ENCODE results near the gene C20orf202.

C20orf202 gene

DNA sequence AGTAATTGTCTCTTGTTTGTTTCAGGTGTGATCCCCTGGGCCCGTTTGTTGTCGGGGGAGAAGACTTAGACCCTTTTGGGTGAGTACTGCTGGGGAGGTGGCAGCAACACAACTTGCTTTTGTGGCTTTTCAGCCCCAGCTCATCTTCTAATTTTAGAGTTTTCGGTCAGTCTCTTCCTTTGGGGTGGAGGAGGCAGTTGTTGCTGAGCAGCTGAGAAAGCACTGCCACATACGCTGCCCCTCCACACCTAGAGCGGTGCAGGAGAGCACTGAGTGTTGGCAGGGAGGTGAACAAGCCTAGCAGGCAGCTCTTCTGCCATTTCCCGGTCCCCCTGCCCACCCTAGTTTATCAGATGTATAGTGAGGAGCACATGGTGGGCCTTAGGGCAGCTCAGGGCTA is 40.1 kb upstream of the C20orf202 start:
- Histone ChIP-seq H3K4me2 (ENCODE audit: low read length) (no peak overlapping the region), H3K9ac (ENCODE audit: low read length) (no peak overlapping the region), H3K9me2 (ENCODE audit: low read depth, low read length) (no peaks in the 10 kb centered on the region), H3F3A (ENCODE audit: insufficient read depth, low read length) (no peaks in the 10 kb centered on the region), H4K20me1 (ENCODE audit: insufficient read depth, low read length) (no peaks in the 10 kb centered on the region), H3K4me3 (ENCODE audit: low read depth, low read length, poor library complexity, severe bottlenecking) (no peak overlapping the region), H3K27ac (ENCODE audit: low read depth, low read length, poor library complexity, severe bottlenecking) (no peak overlapping the region), H3K4me1 (ENCODE audit: insufficient read depth, low read length, severe bottlenecking) (peaks cover 9% of the 10 kb centered on the region), H3K79me2 (ENCODE audit: insufficient read depth, low read length) (no peaks in the 10 kb centered on the region), H3K9me3 (ENCODE audit: low read length) (no peaks in the 10 kb centered on the region), H3K27me3 (ENCODE audit: insufficient read depth, low read length) (no peaks in the 10 kb centered on the region), H3K36me3 (ENCODE audit: insufficient read depth, low read length) (peaks cover 78% of the 10 kb centered on the region), H2AFZ (ENCODE audit: low read length) (no peak overlapping the region)
- TF ChIP-seq, protein P1, sequence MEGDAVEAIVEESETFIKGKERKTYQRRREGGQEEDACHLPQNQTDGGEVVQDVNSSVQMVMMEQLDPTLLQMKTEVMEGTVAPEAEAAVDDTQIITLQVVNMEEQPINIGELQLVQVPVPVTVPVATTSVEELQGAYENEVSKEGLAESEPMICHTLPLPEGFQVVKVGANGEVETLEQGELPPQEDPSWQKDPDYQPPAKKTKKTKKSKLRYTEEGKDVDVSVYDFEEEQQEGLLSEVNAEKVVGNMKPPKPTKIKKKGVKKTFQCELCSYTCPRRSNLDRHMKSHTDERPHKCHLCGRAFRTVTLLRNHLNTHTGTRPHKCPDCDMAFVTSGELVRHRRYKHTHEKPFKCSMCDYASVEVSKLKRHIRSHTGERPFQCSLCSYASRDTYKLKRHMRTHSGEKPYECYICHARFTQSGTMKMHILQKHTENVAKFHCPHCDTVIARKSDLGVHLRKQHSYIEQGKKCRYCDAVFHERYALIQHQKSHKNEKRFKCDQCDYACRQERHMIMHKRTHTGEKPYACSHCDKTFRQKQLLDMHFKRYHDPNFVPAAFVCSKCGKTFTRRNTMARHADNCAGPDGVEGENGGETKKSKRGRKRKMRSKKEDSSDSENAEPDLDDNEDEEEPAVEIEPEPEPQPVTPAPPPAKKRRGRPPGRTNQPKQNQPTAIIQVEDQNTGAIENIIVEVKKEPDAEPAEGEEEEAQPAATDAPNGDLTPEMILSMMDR (IDR thresholded peaks at IDR 0.05; ENCODE audit: low read length) = no peak
- TF ChIP-seq EZH2 (IDR thresholded peaks at IDR 0.05; ENCODE audit: borderline replicate concordance, low read length) = no peak

DNA sequence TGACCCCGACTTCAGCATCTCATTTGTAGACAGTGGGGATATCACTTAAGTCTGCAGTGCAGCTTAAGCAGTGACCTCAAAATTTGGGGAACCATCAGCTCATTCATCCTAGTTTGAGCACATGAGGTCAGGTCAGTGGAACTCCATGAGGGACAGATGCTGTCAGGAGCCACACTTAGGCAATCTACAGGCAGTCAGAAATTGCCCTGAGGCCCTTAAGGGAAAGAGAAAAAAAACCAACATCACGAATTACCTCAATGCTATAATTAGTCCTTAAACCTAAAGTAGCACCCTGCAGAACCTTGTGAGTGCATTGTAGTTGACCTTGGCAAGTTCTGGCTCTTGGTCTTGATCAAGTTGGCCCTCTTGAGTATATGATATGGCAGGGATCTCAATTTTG is 39.6 kb upstream of the C20orf202 start:
- Histone ChIP-seq H3K4me1 (ENCODE audit: insufficient read depth, low read length, severe bottlenecking) (peaks cover 9% of the 10 kb centered on the region), H3K9me2 (ENCODE audit: low read depth, low read length) (no peaks in the 10 kb centered on the region), H3K27ac (ENCODE audit: low read depth, low read length, poor library complexity, severe bottlenecking) (no peak overlapping the region), H3F3A (ENCODE audit: insufficient read depth, low read length) (no peaks in the 10 kb centered on the region), H3K4me2 (ENCODE audit: low read length) (no peak overlapping the region), H3K4me3 (ENCODE audit: low read depth, low read length, poor library complexity, severe bottlenecking) (no peak overlapping the region), H3K9ac (ENCODE audit: low read length) (no peak overlapping the region), H2AFZ (ENCODE audit: low read length) (no peak overlapping the region), H3K27me3 (ENCODE audit: insufficient read depth, low read length) (no peaks in the 10 kb centered on the region), H4K20me1 (ENCODE audit: insufficient read depth, low read length) (no peaks in the 10 kb centered on the region), H3K9me3 (ENCODE audit: low read length) (no peaks in the 10 kb centered on the region), H3K79me2 (ENCODE audit: insufficient read depth, low read length) (no peaks in the 10 kb centered on the region), H3K36me3 (ENCODE audit: insufficient read depth, low read length) (peaks cover 83% of the 10 kb centered on the region)
- TF ChIP-seq, protein P1 (IDR thresholded peaks at IDR 0.05; ENCODE audit: low read length) = no peak
- no peak for TF ChIP-seq EZH2 (IDR thresholded peaks at IDR 0.05; ENCODE audit: borderline replicate concordance, low read length)

DNA sequence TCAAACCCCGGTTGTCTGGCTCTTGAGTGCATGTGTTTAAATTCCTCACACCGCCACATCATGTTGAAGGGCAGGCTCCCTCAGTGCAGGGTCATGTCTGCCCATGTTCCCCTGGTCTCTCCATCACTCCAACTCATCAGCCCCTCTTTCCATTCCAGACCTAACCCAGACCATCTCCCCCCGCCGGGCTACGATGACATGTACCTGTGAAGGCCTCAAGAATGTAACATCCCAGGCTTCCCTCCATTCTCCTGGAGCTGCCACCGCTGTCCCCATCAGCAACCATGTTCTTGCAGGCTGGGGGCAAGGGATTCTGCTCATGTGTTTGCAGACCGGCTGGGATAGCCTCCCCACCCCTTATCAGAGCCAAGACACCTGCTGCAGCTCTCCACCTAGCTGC is 38.4 kb upstream of the C20orf202 start:
- no peak for TF ChIP-seq EZH2 (IDR thresholded peaks at IDR 0.05; ENCODE audit: borderline replicate concordance, low read length)
- TF ChIP-seq, protein P1 (IDR thresholded peaks at IDR 0.05; ENCODE audit: low read length) = no peak
- Histone ChIP-seq H3K9me2 (ENCODE audit: low read depth, low read length) (no peaks in the 10 kb centered on the region), H3K36me3 (ENCODE audit: insufficient read depth, low read length) (peaks cover 88% of the 10 kb centered on the region), H3F3A (ENCODE audit: insufficient read depth, low read length) (no peaks in the 10 kb centered on the region), H3K27me3 (ENCODE audit: insufficient read depth, low read length) (no peaks in the 10 kb centered on the region), H2AFZ (ENCODE audit: low read length) (no peak overlapping the region), H3K4me1 (ENCODE audit: insufficient read depth, low read length, severe bottlenecking) (peaks cover 9% of the 10 kb centered on the region), H3K4me3 (ENCODE audit: low read depth, low read length, poor library complexity, severe bottlenecking) (no peak overlapping the region), H3K4me2 (ENCODE audit: low read length) (no peak overlapping the region), H3K9me3 (ENCODE audit: low read length) (no peaks in the 10 kb centered on the region), H4K20me1 (ENCODE audit: insufficient read depth, low read length) (no peaks in the 10 kb centered on the region), H3K27ac (ENCODE audit: low read depth, low read length, poor library complexity, severe bottlenecking) (no peak overlapping the region), H3K9ac (ENCODE audit: low read length) (no peak overlapping the region), H3K79me2 (ENCODE audit: insufficient read depth, low read length) (no peaks in the 10 kb centered on the region)
